Measurements from ENCODE around the gene RCSD1.

The RCSD1 gene

GRCh38 chr1:167617153-167618147 lies 12.6 kb upstream of the RCSD1 start:
- ATAC-seq (ENCODE audit: low read depth) (peak; percentile 88), DNase-seq (ENCODE audit: low spot score) (no peak)
- TF ChIP-seq CTCF (IDR thresholded peaks at IDR 0.05; ENCODE audit: poor library complexity, severe bottlenecking), result no peak
- peaks cover 8% of the 10 kb centered on the region for H3K9me3 ChIP-seq (ENCODE audit: severe bottlenecking)
- H3K4me1 ChIP-seq (ENCODE audit: insufficient read depth, poor library complexity, severe bottlenecking), result peaks cover 12% of the 10 kb centered on the region
- H3K36me3 ChIP-seq (ENCODE audit: low read depth), result no peaks in the 10 kb centered on the region
- no peak overlapping the region for H3K4me3 ChIP-seq (ENCODE audit: severe bottlenecking)
- H3K27me3 ChIP-seq (ENCODE audit: insufficient read depth, poor library complexity, severe bottlenecking), result no peaks in the 10 kb centered on the region
- peak overlapping the region; percentile 64 for H3K27ac ChIP-seq (ENCODE audit: poor library complexity, severe bottlenecking)

- Histone ChIP-seq H3K27ac (ENCODE audit: poor library complexity, severe bottlenecking) (no peak overlapping the region), H3K9me3 (ENCODE audit: severe bottlenecking) (peaks cover 8% of the 10 kb centered on the region), H3K27me3 (ENCODE audit: insufficient read depth, poor library complexity, severe bottlenecking) (no peaks in the 10 kb centered on the region), H3K4me1 (ENCODE audit: insufficient read depth, poor library complexity, severe bottlenecking) (peaks cover 12% of the 10 kb centered on the region), H3K36me3 (ENCODE audit: low read depth) (no peaks in the 10 kb centered on the region), H3K4me3 (ENCODE audit: severe bottlenecking) (no peak overlapping the region)
- DNase-seq (ENCODE audit: low spot score) (no peak), ATAC-seq (ENCODE audit: low read depth) (no peak)
- no peak for TF ChIP-seq CTCF (IDR thresholded peaks at IDR 0.05; ENCODE audit: poor library complexity, severe bottlenecking)
Observed at GRCh38 chr1:167618366-167618765, 11.7 kb upstream of the RCSD1 start.

- no peak overlapping the region for H3K4me3 ChIP-seq (ENCODE audit: severe bottlenecking)
- TF ChIP-seq CTCF (IDR thresholded peaks at IDR 0.05; ENCODE audit: poor library complexity, severe bottlenecking), result no peak
- no peak overlapping the region for H3K27ac ChIP-seq (ENCODE audit: poor library complexity, severe bottlenecking)
- H3K36me3 ChIP-seq (ENCODE audit: low read depth), result no peaks in the 10 kb centered on the region
- ATAC-seq (ENCODE audit: low read depth) (no peak), DNase-seq (ENCODE audit: low spot score) (no peak)
- H3K9me3 ChIP-seq (ENCODE audit: severe bottlenecking), result peaks cover 8% of the 10 kb centered on the region
- H3K27me3 ChIP-seq (ENCODE audit: insufficient read depth, poor library complexity, severe bottlenecking), result no peaks in the 10 kb centered on the region
- peaks cover 12% of the 10 kb centered on the region for H3K4me1 ChIP-seq (ENCODE audit: insufficient read depth, poor library complexity, severe bottlenecking)
Observed at GRCh38 chr1:167618789-167619188, 11.2 kb upstream of the RCSD1 start.

GRCh38 chr1:167620002-167620401 lies 10.0 kb upstream of the RCSD1 start:
- no peaks in the 10 kb centered on the region for H3K27me3 ChIP-seq (ENCODE audit: insufficient read depth, poor library complexity, severe bottlenecking)
- no peaks in the 10 kb centered on the region for H3K36me3 ChIP-seq (ENCODE audit: low read depth)
- no peak overlapping the region for H3K4me3 ChIP-seq (ENCODE audit: severe bottlenecking)
- ATAC-seq (ENCODE audit: low read depth) (no peak), DNase-seq (ENCODE audit: low spot score) (no peak)
- peaks cover 12% of the 10 kb centered on the region for H3K4me1 ChIP-seq (ENCODE audit: insufficient read depth, poor library complexity, severe bottlenecking)
- H3K9me3 ChIP-seq (ENCODE audit: severe bottlenecking), result peaks cover 6% of the 10 kb centered on the region
- no peak for TF ChIP-seq CTCF (IDR thresholded peaks at IDR 0.05; ENCODE audit: poor library complexity, severe bottlenecking)
- no peak overlapping the region for H3K27ac ChIP-seq (ENCODE audit: poor library complexity, severe bottlenecking)
